K562 (cell line): ENCODE measurements around the gene PCBD2. TPM values are rescaled to one million over a fixed set of nuclear protein-coding genes. Genes with fewer than 3 reads are reported as not detected.

ENCODE experiments used
- ATF1 ChIP-seq, 2 experiments: fragments of 450-650 bp in 1 of 2; IDR thresholded peaks; 2 replicates each; pipeline ENCODE4 v1.6.1; 2016; ENCODE audit warnings: missing compliant biosample characterization in 1 of 2, missing genetic modification characterization in 1 of 2
- CLOCK ChIP-seq: fragments of 250-450 bp; sonication (Bioruptor Pico); IDR thresholded peaks from 2 replicates; pipeline ENCODE4 v1.4.0; 2020; ENCODE audit warnings: mild to moderate bottlenecking, moderate library complexity, borderline replicate concordance
- GTF2E2 ChIP-seq: fragments of 200-800 bp; sonication (Bioruptor generic); IDR thresholded peaks from 2 replicates; pipeline ENCODE4 v1.6.1; 2016; ENCODE audit warnings: missing genetic modification characterization, missing compliant biosample characterization
- LARP7 ChIP-seq: fragments of 450-650 bp; IDR thresholded peaks from 2 replicates; pipeline ENCODE4 v1.6.1; 2016
- MAX ChIP-seq: sonication (generic); formaldehyde crosslinking; IDR thresholded peaks from 2 replicates; pipeline ENCODE4 v1.9.0; 2022; ENCODE audit warnings: mild to moderate bottlenecking, missing genetic modification reagents
- NR4A1 ChIP-seq, 2 experiments: fragments of 250-450 bp in 1 of 2; fragments of 450-650 bp in 1 of 2; sonication (Bioruptor Pico) in 1 of 2; IDR thresholded peaks; 2 replicates each; pipeline versions ENCODE4 v1.4.0 to v1.6.1; 2016 to 2020; ENCODE audit warnings: mild to moderate bottlenecking in 2 of 2, missing compliant biosample characterization in 1 of 2, missing genetic modification characterization in 1 of 2, moderate library complexity in 1 of 2
- PML ChIP-seq: IDR thresholded peaks from 2 replicates; pipeline ENCODE4 v1.6.1; 2012; ENCODE audit warnings: low read length, inconsistent platforms
- SFPQ ChIP-seq: fragments of 200-400 bp; formaldehyde crosslinking; IDR thresholded peaks from 2 replicates; pipeline ENCODE4 v1.6.1; 2017; ENCODE audit warnings: mild to moderate bottlenecking, low read depth, low read length, moderate library complexity
- STAT5B ChIP-seq: fragments of 250-450 bp; sonication (Bioruptor Pico); IDR thresholded peaks from 2 replicates; pipeline ENCODE4 v1.8.0; 2021; ENCODE audit warnings: mild to moderate bottlenecking, inconsistent platforms
- TCF15 ChIP-seq: fragments of 250-450 bp; sonication (Bioruptor Pico); IDR thresholded peaks from 2 replicates; pipeline ENCODE4 v1.8.0; 2022; ENCODE audit warnings: moderate library complexity, mild to moderate bottlenecking, inconsistent platforms
- THRA ChIP-seq: fragments of 450-650 bp; IDR thresholded peaks from 2 replicates; pipeline ENCODE4 v1.6.1; 2017; ENCODE audit warnings: mild to moderate bottlenecking, moderate library complexity
- UBTF ChIP-seq, 2 experiments: IDR thresholded peaks; 2 replicates each; pipeline ENCODE4 v1.6.1; 2012; ENCODE audit warnings: improper control_type of control experiment in 2 of 2, low read depth in 2 of 2, low read length in 2 of 2, borderline replicate concordance in 1 of 2
- ZBTB17 ChIP-seq: fragments of 450-650 bp; formaldehyde crosslinking; IDR thresholded peaks from 2 replicates; pipeline ENCODE4 v1.4.0; 2020; ENCODE audit warnings: mild to moderate bottlenecking
- ZNF23 ChIP-seq: fragments of 250-450 bp; sonication (Bioruptor Pico); IDR thresholded peaks from 2 replicates; pipeline ENCODE4 v1.4.0; 2020; ENCODE audit warnings: mild to moderate bottlenecking
- ZNF707 ChIP-seq: fragments of 250-450 bp; sonication (Bioruptor Pico); conservative IDR thresholded peaks from 2 replicates; pipeline ENCODE4 v1.8.0; 2022; ENCODE audit warnings: inconsistent platforms, mild to moderate bottlenecking, moderate library complexity
- polyA plus RNA-seq, 8 experiments: library from polyadenylated mRNA; depleted of rRNA in 4 of 8; stranded (reverse) in 5 of 8; unstranded in 3 of 8; fragments of >200 nt; fragmentation: Nextera tagmentation in 2 of 8; fragmentation: Illumina TruSeq in 1 of 8; extraction: Ambion mirVana in 2 of 8; extraction: Trizol in 1 of 8; gene quantifications; 2 replicates each; pipeline versions ENCODE4 v1.2.1 to v1.2.3, GENCODE V29; 2011 to 2014; ENCODE audit warnings: inconsistent platforms in 1 of 8, missing spikeins in 1 of 8
- total RNA-seq, 7 experiments: library from RNA; depleted of rRNA in 6 of 7; stranded (reverse); fragments of >200 nt in 6 of 7; fragmentation: Illumina TruSeq in 2 of 7; extraction: Trizol in 2 of 7; gene quantifications; 2 replicates each; pipeline versions ENCODE4 v1.2.1 to v1.2.3, GENCODE V29; 2011 to 2021; ENCODE audit warnings: low replicate concordance in 1 of 7

Gene PCBD2
- total and polyA plus RNA-seq, 9 of the 15 experiments (the other 6 are each of a cell fraction or from before 2014, with no cell fraction given) = 5.2 to 13.8 (median 7.8) TPM

GRCh38 chr5:134873987-134874830, 30.7 kb upstream of the PCBD2 start, which contains the start of gene TXNDC15 (continued):
- no peak for TF ChIP-seq SFPQ
- no peak for TF ChIP-seq TCF15 (CRISPR knock-in tag)
- TF ChIP-seq ZNF23 (CRISPR knock-in tag) = no peak
- peak; percentile 67; the same call in 1 of the 2 replicates for TF ChIP-seq PML
- TF ChIP-seq ZBTB17 (CRISPR knock-in tag) = peak; percentile 81; the same call in 1 of the 2 replicates
- peak; percentile 66; the same call in 1 of the 2 replicates for TF ChIP-seq GTF2E2 (tag)
- no peak for TF ChIP-seq NR4A1 (CRISPR knock-in tag; IDR thresholded peaks at IDR 0.05)
- 0 out of 2 replicates have a peak, but pooled peaks have one; percentile 36 for TF ChIP-seq NR4A1 (tag; IDR thresholded peaks at IDR 0.05)
- peak; percentile 14 to 60; a peak in 1 of 4 replicates for TF ChIP-seq UBTF (IDR thresholded peaks at IDR 0.05; ENCODE audit: borderline replicate concordance in 1 of 2, low read depth in 2 of 2, low read length in 2 of 2)
- TF ChIP-seq STAT5B (CRISPR knock-in tag) = no peak
- TF ChIP-seq ZNF707 (CRISPR knock-in tag) = no peak
- no peak for TF ChIP-seq CLOCK
- peak; percentile 42; the same call in 1 of the 2 replicates for TF ChIP-seq MAX (CRISPR knock-in tag)
- no peak for TF ChIP-seq LARP7
- no peak for TF ChIP-seq THRA
- TF ChIP-seq ATF1 (CRISPR knock-in tag; IDR thresholded peaks at IDR 0.05) = no peak
- TF ChIP-seq ATF1 (tag; IDR thresholded peaks at IDR 0.05) = peak; percentile 56; the same call in 1 of the 2 replicates
